HFFc6 (cell line): ENCODE results near the gene DUSP22. TPM values are rescaled to one million over a fixed set of nuclear protein-coding genes. Genes with fewer than 3 reads are reported as not detected.

Experiments used
- DNase-seq: peaks from one replicate; pipeline ENCODE4 v3.0.0-alpha.2; 2018
- H3K27ac Mint-ChIP-seq: 2 replicates; pipeline ENCODE4 v1.8.0; 2020; ENCODE audit warnings: mild to moderate bottlenecking, mixed read lengths
- H3K27me3 Mint-ChIP-seq: 2 replicates; pipeline ENCODE4 v1.8.0; 2021; ENCODE audit warnings: mild to moderate bottlenecking, moderate library complexity, mixed read lengths; ENCODE audit not compliant: insufficient read depth
- H3K36me3 Mint-ChIP-seq: 2 replicates; pipeline ENCODE4 v1.8.0; 2021; ENCODE audit warnings: low read depth, mixed read lengths
- H3K4me1 Mint-ChIP-seq: 2 replicates; pipeline ENCODE4 v1.8.0; 2020; ENCODE audit warnings: low read depth, mixed read lengths
- H3K4me3 Mint-ChIP-seq: 2 replicates; pipeline ENCODE4 v1.8.0; 2020; ENCODE audit warnings: mild to moderate bottlenecking, moderate library complexity, mixed read lengths
- H3K9me3 Mint-ChIP-seq: 2 replicates; pipeline ENCODE4 v1.8.0; 2020; ENCODE audit warnings: mild to moderate bottlenecking, mixed read lengths
- total RNA-seq, 6 experiments: library from RNA; stranded (reverse); fragmentation: NEBNext Ultra II Directional; extraction: Animal tissue kit (Norgen Biotek cat#: 25700); gene quantifications; 2 replicates in 1 of 6; 3 replicates in 5 of 6; pipeline ENCODE4 v1.2.3, GENCODE V29; 2021
- TF ChIP-seq, protein P1 (sequence below): fragments of 200-600 bp; sonication (generic); IDR thresholded peaks from 2 replicates; pipeline ENCODE4 v1.5.0; 2021; ENCODE audit warnings: antibody characterized with exemption, mild to moderate bottlenecking

The DUSP22 gene
- total RNA-seq, 6 experiments from 2014 or later: 6.8 to 11.9 (median 9.2) TPM

DNA sequence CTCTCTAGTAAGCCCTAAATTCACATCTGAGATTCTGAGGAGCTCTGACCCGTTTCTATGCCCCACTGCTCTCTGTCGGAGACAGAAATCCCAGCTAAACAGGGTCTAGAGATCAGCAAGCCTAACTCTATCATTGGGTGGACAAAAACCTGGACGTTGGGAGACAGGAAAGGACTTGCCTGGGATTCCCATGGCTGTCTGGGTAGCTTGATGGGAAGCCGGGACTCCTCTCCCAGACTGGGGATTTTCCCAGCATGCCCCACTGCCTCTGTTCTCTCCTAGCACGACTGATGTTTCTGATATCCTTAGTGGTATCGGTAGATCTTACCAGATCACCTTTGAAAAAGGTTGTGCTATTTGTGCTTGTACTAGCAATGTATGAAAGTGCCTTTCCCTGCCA is 22.9 kb downstream of the DUSP22 start:
- Mint-ChIP-seq H3K4me3 (no peak overlapping the region), H3K27ac (no peak overlapping the region), H3K36me3 (no peaks in the 10 kb centered on the region), H3K9me3 (no peaks in the 10 kb centered on the region), H3K4me1 (no peaks in the 10 kb centered on the region), H3K27me3 (no peaks in the 10 kb centered on the region)
- no peak for DNase-seq
- TF ChIP-seq, protein P1, sequence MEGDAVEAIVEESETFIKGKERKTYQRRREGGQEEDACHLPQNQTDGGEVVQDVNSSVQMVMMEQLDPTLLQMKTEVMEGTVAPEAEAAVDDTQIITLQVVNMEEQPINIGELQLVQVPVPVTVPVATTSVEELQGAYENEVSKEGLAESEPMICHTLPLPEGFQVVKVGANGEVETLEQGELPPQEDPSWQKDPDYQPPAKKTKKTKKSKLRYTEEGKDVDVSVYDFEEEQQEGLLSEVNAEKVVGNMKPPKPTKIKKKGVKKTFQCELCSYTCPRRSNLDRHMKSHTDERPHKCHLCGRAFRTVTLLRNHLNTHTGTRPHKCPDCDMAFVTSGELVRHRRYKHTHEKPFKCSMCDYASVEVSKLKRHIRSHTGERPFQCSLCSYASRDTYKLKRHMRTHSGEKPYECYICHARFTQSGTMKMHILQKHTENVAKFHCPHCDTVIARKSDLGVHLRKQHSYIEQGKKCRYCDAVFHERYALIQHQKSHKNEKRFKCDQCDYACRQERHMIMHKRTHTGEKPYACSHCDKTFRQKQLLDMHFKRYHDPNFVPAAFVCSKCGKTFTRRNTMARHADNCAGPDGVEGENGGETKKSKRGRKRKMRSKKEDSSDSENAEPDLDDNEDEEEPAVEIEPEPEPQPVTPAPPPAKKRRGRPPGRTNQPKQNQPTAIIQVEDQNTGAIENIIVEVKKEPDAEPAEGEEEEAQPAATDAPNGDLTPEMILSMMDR: no peak

DNA sequence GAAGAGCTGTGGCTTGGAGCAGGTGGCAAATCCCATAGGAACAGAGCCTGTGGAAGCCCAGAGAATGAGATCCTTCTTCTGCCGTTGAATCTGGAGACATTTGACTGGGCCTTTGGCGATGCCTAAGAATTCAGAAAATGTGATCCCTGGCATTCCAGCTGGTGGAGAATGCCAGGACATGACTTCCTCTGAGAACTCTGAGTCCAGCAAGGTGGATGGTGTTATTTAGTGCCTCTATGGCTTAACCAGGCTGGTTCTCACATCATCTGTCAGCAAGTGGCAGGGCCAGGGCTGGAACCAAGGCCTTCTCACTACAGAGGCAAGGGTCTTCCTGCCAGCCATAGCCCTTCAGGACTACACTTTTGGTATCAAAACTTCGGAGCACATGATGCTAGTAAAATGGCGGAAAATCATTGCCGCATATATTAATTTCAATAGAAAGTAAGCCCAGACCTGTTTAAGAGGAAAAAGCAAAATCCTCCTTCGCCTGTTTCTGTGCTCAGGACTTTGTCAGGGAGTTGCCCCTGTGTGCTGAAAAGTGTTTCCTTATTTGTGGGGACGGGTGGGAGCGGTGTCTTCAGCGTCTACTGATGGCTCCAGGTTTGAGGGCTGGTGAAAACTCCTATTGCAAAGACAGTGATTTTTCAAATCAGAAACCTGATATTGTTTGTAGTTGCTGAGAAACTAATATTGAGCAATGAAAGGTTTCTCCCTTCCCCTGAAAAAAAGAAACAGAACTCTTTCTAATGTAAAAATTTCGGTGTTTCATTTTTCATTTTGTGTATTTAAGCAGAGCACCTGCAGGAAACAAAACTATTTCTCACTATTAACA is 23.9 kb downstream of the DUSP22 start:
- Mint-ChIP-seq H3K27me3 (no peaks in the 10 kb centered on the region), H3K27ac (no peak overlapping the region), H3K4me3 (no peak overlapping the region), H3K4me1 (no peaks in the 10 kb centered on the region), H3K9me3 (no peaks in the 10 kb centered on the region), H3K36me3 (no peaks in the 10 kb centered on the region)
- TF ChIP-seq, protein P1: no peak
- DNase-seq: no peak

DNA sequence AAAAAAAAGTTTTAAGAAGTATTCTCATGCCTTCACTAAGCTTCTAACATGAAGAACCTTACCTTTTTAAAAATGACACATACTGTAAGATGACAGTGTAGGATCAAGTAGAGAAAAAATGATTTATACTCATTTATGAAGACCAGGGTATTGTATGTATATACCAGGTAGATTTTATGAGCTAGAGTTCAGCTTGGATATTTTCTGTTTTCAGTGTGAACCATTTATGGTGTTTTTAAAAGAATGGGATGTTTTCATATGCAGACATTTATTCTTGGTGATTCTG is 24.4 kb downstream of the DUSP22 start:
- Mint-ChIP-seq H3K4me1 (no peaks in the 10 kb centered on the region), H3K4me3 (no peak overlapping the region), H3K9me3 (no peaks in the 10 kb centered on the region), H3K27me3 (no peaks in the 10 kb centered on the region), H3K27ac (no peak overlapping the region), H3K36me3 (no peaks in the 10 kb centered on the region)
- TF ChIP-seq, protein P1: no peak
- no peak for DNase-seq

DNA sequence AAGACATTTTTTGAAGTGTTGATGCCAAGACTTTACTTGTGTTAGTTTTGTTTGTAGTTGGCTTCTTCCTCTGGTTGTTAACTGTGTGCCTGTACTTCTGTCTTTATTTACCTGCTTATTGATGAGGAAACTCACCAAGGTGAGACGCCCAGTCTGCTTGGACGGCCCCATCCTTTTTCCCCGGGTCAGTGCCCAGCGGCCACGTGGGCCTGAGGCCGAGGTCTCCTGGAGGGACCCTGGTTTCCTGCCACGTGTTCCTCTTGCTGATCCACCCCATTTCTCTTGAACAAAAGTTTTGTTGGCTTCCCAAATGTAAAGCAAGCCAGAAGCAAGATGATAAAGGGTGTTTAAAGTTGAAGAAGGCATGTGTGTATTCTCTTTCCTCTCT is 24.8 kb downstream of the DUSP22 start:
- Mint-ChIP-seq H3K36me3 (no peaks in the 10 kb centered on the region), H3K4me1 (no peaks in the 10 kb centered on the region), H3K9me3 (no peaks in the 10 kb centered on the region), H3K27ac (no peak overlapping the region), H3K4me3 (no peak overlapping the region), H3K27me3 (no peaks in the 10 kb centered on the region)
- DNase-seq: no peak
- TF ChIP-seq, protein P1: no peak

DNA sequence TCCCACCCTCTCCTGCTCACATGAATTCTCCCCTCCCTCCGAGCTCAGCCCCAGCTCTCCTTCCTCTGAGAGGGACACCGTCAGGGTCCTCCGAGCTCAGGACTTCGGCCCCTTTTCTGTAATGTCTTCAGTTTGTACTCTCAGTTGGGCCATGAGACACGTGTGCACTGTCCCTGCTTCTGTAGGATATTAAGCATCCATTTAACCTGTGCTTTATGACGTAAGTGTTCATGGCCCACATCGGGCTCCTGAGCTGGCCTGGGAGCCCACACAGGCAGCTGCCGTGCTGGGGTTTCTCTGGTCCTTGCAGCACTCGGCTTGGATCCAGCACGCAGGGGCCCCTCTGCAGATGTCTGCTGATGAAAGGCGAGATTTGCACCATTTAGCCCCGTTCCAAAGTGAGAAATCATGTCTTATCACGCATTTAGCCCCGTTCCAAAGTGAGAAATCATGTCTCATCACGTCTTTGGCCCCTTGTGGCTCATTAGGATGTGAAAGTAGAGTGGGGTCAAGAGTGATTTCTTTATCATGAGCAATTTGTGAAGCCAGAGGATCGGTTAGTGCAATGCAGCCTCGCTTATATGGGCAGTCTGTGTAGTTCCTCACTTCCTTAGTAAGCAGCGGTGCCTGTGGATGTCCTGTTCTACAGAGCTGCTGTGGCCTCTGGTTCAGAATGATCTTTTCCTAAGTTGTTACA is 25.3 kb downstream of the DUSP22 start:
- H3K36me3 Mint-ChIP-seq: no peaks in the 10 kb centered on the region
- no peak overlapping the region for H3K27ac Mint-ChIP-seq
- no peaks in the 10 kb centered on the region for H3K9me3 Mint-ChIP-seq
- TF ChIP-seq, protein P1: no peak
- no peaks in the 10 kb centered on the region for H3K27me3 Mint-ChIP-seq
- no peaks in the 10 kb centered on the region for H3K4me1 Mint-ChIP-seq
- DNase-seq: no peak
- no peak overlapping the region for H3K4me3 Mint-ChIP-seq
